AG09319 (cell line): ENCODE measurements around the gene SLC38A3.

Source experiments
- DNase-seq: peaks from one replicate; pipeline ENCODE4 v3.0.0-alpha.2; 2010; ENCODE audit warnings: low read depth; ENCODE audit errors: extremely low read depth
- TF ChIP-seq, protein P1 (sequence below): IDR thresholded peaks from 2 replicates; pipeline ENCODE4 v1.5.1; 2011; ENCODE audit warnings: low read depth, mild to moderate bottlenecking, inconsistent platforms, low read length, moderate library complexity

SLC38A3 gene

DNA sequence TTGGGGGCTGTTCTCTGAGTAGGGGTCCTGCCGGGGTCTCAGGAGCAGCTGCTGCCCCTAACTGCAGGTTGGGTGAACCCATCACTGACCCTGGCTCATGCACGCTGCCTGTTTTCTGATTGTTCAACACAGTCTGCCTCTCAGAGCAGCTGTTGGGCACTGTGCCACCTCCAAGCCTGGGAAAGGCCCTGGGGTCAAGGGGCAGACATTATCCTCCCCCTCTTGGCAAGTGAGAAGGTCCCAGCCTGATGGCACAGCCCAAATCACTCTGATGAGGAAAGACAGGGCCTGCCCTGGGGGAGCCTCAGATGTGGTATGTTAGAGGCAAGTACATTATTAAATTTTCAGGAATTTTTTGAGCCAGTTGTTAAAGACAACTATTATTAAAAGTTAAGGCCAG lies 27.7 kb upstream of the SLC38A3 start:
- no peak for DNase-seq
- TF ChIP-seq, protein P1, sequence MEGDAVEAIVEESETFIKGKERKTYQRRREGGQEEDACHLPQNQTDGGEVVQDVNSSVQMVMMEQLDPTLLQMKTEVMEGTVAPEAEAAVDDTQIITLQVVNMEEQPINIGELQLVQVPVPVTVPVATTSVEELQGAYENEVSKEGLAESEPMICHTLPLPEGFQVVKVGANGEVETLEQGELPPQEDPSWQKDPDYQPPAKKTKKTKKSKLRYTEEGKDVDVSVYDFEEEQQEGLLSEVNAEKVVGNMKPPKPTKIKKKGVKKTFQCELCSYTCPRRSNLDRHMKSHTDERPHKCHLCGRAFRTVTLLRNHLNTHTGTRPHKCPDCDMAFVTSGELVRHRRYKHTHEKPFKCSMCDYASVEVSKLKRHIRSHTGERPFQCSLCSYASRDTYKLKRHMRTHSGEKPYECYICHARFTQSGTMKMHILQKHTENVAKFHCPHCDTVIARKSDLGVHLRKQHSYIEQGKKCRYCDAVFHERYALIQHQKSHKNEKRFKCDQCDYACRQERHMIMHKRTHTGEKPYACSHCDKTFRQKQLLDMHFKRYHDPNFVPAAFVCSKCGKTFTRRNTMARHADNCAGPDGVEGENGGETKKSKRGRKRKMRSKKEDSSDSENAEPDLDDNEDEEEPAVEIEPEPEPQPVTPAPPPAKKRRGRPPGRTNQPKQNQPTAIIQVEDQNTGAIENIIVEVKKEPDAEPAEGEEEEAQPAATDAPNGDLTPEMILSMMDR, result no peak

DNA sequence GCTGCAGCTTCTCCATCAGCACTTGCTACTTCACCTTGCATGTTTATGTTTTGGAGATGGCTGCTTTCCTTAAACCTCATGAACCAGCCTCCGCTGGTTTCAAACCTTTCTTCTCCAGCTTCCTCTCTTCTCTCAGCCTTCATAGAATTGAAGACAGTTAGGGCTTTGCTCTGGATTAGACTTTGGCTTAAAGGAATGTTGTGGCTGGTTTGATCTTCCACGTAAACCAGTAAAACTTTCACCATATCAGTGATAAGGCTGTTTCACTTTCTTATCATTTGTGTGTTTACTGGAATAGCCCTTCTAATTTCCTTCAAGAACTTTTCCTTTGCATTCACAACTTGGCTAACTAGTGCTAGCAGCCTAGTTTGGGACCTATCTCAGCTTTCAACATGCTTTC lies 25.4 kb upstream of the SLC38A3 start:
- TF ChIP-seq, protein P1, result no peak
- DNase-seq, result no peak

DNA sequence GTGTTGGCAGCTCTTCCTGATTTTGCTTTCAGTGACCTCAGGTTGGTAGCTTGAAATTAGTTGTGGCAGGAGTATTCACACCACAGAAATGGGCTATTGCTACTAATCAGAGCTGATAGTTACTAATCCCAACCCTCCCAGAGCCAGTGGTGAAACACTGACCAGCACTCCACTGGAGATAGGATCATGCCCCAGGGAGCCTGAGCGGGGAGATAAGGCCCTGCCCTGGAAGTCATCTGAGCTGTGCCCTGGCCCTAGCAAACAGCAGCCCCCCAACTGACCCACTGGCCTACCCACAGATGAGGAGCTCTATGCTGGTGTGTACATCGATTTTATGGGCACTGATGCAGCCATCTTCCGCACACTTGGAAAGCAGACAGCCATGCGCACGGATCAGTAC lies 23.1 kb upstream of the SLC38A3 start:
- DNase-seq, result no peak
- TF ChIP-seq, protein P1, result no peak

DNA sequence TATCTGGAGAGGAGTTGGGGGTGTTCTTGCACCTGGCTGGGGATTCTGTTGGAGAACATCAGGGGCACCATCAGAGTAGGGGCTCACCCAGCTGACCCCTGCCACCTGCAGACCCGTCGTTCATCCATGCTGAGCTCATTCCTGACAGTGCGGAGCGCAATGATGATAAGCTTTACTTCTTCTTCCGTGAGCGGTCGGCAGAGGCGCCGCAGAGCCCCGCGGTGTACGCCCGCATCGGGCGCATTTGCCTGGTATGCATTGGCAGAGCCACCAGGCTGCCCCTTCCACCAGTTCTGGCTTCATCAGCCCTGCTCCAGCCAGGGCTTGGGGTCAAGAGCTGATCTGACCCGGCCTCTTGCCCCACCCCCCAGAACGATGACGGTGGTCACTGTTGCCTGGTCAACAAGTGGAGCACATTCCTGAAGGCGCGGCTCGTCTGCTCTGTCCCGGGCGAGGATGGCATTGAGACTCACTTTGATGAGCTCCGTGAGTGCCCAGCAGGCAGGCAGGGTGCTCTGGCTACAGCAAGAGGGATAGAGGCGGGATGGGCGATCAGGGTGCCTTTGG lies 22.5 kb upstream of the SLC38A3 start:
- TF ChIP-seq, protein P1, result no peak

DNA sequence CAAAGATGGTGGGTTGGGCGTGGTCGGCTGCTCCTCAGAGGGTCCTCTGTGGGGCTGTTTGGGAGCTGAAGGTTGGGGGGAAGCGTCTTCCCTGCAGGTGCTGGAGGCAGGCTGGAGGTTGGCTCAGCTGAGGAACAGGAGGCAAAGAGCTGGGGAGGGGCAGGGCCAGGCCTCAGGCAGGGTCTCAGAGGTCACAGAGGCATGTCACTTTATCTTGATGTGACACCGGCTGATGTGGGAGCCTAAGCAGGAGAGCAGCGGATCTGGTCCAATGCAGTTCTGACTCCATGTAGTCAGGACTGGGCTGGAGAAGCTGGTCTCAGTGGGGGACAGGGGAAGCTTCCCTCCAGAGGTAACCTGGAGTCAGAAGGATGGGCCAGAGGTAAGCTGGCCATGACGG lies 21.3 kb upstream of the SLC38A3 start:
- TF ChIP-seq, protein P1, result no peak
- no peak for DNase-seq

More for the DNA sequence above, 22.5 kb upstream of the SLC38A3 start:
- DNase-seq, result no peak

DNA sequence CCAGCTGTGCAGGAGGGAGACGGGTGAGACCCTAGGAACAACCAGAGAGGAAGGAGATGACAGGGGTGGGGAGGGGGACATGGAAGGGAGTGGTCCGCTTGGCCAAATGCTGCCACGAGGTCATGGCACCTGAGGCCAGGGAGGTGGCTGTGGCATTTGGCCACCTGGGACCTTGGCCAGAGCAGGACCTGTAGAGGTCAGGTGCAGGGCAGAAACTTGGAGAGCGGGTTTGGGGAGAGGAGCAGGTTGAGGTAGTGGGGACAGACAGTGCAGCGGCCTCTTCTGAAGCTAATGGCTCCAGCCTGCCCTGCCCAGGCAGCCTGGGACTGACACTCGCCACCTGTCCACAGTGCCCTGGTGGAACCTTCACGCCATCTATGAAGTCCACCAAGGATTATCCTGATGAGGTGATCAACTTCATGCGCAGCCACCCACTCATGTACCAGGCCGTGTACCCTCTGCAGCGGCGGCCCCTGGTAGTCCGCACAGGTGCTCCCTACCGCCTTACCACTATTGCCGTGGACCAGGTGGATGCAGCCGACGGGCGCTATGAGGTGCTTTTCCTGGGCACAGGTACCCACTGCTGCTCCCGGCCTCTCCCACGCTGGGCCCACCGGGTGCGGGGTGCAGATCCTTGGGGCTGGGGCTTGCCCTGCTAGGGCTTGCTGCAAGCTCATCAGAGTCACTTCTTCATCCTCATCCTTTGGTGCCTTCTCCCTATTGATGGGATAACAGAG lies 20.7 kb upstream of the SLC38A3 start:
- no peak for DNase-seq
- TF ChIP-seq, protein P1, result no peak

DNA sequence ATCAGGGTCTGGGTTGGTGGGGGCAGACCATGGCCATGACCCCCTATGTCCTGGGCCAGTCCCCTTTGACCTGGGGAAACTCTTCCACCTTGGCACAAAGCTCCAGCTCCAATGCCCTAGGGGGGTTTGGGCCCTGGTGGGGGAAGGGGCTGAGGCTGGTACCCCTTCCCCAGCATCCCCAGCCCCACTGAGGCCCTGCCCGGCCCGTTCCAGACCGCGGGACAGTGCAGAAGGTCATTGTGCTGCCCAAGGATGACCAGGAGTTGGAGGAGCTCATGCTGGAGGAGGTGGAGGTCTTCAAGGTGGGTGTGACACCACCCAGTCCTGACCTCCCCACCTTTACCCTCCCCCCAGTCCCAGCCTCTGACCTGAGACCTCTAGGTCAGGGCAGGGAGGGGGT lies 19.8 kb upstream of the SLC38A3 start:
- DNase-seq, result no peak
- TF ChIP-seq, protein P1, result no peak
